Stimulated activated CD4-positive, alpha-beta T cell treated with anti-CD3 and anti-CD28 coated beads, Interleukin-4, amount 100 ng/mL, for 4 hours (primary cell): ENCODE data around the gene RASSF3.
"Not testable (repeated sequence)": the region's sequence is repeated elsewhere in the genome, so short reads cannot be mapped to it uniquely, and the experiment has no call there.

Experiments
- DNase-seq, 2 experiments: peaks; one replicate each; pipeline ENCODE4 v3.0.0-alpha.2; 2020

The RASSF3 gene

DNA sequence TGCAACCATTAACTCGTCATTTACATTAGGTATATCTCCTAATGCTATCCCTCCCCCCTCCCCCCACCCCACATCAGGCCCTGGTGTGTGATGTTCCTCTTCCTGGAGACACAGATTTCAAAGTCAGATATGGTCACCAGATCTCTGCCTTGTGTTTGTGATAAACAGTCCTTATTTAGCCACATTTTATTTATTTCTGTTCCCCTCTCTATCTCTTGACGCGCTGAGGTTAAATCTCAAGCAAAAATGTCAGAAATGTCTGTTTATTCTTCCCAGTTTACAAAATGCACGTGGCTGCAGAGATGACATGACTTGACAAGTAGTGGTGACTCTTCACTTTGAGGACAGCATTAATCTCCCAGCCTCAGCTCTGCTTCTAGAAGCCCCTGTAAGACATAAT, 11.5 kb upstream of the RASSF3 start:
- DNase-seq, result no peak

DNA sequence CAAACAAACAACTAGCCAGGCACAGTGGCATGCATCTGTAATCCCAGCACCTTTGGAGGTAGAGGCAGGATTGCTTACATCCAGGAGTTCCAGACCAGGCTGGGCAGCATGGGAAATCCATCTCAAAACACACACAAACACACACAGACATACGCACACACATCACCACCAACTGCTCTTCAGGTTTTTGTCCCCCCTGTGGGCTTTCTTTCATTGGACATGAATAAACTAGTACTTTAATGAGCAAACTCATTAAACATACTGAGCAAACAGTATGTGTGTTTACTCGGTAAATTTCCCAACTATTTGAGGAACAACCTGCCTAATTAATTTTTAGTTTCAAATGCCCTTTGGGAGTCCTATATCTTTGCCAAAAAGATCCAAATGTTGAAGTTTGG, 10.1 kb upstream of the RASSF3 start:
- DNase-seq, result no peak

- no peak for DNase-seq
These were observed 7.0 kb upstream of the RASSF3 start for GRCh38 chr12:64603183-64603841.

DNA sequence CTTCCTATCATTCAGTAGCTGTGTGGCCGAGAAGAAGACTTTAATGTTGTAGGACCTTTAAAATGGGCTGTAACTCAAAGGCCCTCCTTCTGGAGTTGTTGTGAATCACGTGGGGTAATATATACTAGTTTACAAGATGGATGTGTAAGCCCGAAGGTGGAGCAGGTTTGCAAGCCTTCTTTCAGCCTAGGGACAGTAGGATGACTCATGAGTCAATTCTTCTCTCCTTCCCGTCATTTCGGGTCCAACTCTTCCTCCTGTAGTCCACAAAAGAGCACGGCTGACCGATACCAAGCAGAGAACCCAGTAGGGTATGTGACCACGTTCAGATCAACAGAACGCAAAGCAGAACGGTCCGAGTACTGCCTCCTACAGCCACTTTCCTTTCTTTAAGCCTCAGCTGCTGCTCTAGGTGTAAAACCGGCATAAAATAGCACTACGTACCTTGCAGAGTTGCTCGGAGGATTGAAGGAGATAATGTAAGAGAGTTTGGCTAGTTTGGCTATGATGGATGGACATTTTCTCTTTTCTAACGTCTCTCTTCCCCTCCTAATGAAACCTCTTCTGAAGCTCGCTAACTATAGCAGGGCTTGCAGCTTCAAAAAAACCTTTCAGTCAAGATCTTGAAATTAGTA, 1.3 kb upstream of the RASSF3 start:
- DNase-seq, result peak in 1 of 2 experiments; percentile 37

GRCh38 chr12:64609536-64610078, 688 bp upstream of the RASSF3 start:
- no peak for DNase-seq

DNA sequence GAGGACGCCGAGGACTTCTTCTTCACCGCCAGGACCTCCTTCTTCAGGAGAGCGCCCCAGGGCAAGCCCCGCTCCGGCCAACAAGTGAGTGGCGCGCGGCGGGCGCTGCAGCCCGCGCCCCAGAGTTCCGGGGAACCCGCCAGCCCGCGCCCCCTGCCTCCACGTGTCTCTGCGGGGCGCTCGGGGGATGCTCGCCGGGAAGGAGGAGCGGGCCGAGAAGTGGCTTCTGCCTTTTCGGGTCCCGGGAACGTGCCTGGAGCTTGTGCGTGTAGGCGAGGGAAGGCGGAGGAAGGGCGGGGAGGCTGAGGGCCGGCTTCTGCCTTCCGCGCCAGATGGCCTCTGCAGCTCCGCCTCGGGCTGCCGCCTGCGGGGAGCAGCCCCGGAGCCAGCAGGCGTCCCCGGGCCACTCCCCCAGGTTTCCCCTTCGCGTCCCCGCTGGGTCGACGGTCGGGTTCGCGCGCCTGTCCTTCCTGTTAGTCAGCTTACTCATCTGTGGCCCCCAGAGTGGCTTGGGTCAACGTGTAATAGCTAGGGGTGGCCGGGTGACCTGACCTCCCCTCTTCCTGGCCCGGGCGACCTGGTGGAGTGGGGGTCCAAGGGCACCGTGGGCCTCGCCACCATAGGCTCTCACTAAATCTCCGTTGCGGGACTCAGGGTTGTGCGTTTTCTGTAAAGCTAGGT, 505 bp downstream of the RASSF3 start:
- DNase-seq, result peak; percentile 59 to 62

DNA sequence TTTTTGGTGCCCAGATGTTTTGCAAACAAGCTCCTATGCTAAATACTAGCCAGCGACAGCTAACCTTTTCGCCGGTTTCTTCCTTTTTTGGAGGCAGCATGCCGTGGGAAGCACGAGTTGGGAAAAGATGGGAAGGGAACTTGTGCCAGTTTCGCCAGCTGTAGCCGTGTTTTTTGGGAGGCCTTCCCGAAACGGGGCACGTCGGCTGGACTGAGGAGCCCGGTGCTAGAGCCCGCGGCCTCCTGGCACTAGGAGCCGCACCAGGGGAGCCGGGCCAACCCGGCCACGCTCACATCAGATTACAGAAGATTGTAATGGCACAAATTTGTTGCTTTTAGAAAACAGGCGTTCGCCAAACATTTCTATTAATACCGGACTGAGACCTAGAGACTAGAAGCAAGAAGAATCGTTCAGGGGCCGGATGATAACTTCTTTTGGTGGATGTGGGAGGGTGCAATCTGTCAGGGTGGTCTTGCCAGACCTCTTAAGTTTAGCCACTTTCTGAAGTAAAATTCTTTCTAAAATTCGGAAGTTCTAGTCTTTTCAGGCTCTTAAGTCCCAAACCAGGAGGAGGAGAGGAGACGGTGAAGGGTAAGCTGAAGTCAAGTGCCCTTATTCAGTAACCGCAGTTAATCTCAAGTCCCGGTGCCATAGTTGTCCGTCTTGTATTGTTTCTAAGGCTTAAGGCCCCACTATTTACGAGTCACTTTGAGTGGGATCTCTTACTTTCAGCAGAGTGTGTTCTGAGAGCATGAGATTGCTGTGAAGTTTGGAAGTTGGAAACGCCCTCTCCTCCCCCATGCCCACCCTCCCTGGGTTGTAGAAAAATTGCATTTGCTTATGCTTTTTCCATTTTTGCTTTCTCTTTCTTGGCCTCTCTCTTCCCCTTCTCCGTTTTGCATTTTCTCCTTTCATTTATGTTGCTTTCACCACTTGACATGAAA, 1.3 kb downstream of the RASSF3 start:
- peak in 1 of 2 experiments; percentile 37 for DNase-seq

DNA sequence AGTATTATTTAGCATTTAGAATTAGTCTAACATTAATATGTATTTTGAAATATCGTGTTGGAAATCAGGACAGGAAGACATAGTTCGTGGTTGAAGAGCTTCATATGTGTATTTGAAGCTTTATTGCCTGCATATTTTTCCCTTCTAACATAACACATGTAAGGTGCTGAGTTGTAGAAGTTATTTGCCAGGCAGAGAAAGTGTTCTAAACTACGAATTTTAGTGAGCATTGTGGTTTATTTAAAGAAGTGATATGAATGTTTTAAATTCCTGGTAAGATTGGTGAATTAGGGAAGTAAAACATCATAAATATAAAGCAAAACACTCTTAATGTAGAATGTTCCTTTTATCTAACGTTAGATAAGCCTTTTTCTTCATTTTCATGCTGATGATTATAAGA, 2.5 kb downstream of the RASSF3 start:
- DNase-seq, result no peak

GRCh38 chr12:64613775-64614398, 3.6 kb downstream of the RASSF3 start:
- not testable (repeated sequence) for DNase-seq

- DNase-seq, result no peak
These were observed 5.9 kb downstream of the RASSF3 start for GRCh38 chr12:64616201-64616600.

- no peak for DNase-seq
These were observed 8.8 kb downstream of the RASSF3 start for GRCh38 chr12:64618953-64619590.

DNA sequence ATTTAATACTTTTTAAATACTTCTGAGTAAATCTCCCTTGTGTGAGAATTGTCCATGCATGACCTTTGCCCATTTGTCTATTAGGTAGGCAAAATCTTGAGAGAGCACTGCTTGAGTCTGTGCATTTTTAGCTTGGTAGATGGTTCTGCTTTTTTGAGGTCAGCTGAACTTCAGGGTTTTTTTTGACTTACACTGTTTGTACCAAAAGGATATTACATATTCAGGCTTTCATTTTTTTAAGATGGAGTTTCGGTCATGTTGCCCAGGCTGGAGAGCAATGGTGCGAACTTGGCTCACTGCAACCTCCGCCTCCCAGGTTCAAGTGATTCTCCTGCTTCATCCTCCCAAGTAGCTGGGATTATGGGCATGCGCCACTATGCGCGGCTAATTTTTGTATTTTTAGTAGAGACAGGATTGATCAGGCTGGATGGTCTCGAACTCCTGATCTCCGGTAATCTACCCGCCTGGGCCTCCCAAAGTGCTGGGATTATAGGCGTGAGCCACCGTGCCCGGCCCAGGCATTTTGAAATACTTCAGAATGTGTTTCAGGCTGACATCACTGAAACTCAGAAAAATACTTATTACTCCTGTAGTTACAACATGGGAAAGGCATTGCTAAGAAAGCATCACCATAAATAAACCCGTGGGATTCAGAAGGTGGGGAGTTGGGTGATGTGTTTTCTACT, 11.1 kb downstream of the RASSF3 start:
- DNase-seq, result no peak

DNA sequence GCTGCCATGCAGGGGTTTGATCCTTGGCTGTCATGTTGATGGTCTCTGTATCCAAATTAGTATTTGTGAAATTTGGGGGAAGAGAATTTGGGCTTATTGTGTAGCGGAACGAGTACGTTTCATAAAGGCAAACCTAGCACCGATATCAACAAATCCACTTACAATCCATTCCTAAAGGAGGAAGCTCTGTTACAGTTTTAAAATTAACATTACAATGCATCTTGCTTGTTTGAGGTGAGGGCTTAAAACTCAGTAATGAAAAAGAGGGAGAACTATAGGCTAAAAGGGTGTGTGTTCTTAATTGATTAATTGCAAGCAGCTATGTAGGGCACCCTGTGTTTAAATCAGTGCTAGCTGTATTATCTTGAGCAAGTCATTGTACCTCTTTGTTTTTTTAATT, 13.7 kb downstream of the RASSF3 start:
- no peak for DNase-seq

- DNase-seq, result no peak
These were observed 15.2 kb downstream of the RASSF3 start for GRCh38 chr12:64625243-64626077.

- not testable (repeated sequence) for DNase-seq
These were observed 16.3 kb downstream of the RASSF3 start for GRCh38 chr12:64626588-64626987.

- no peak for DNase-seq
These were observed 17.5 kb downstream of the RASSF3 start for GRCh38 chr12:64627771-64628170.

DNA sequence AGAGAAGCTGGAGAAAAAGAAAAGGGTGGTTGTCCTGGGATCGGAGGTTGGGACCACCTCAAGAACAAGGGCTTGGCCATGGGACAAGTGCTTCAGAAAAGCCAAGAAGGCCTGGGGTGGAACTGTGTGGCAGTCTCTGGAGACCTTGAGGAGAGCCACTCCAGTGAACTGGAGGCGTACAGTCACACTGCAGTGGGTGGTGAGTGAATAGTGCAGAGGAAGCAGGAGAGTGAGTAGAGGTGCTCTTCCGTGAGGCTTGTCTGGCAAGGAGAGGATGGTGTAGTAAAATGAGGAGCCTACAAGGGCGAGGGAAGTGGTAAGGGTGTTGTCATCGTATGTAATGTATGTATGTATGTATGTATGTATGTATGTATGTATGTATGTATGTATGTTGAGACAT, 20.9 kb downstream of the RASSF3 start:
- DNase-seq, result no peak

DNA sequence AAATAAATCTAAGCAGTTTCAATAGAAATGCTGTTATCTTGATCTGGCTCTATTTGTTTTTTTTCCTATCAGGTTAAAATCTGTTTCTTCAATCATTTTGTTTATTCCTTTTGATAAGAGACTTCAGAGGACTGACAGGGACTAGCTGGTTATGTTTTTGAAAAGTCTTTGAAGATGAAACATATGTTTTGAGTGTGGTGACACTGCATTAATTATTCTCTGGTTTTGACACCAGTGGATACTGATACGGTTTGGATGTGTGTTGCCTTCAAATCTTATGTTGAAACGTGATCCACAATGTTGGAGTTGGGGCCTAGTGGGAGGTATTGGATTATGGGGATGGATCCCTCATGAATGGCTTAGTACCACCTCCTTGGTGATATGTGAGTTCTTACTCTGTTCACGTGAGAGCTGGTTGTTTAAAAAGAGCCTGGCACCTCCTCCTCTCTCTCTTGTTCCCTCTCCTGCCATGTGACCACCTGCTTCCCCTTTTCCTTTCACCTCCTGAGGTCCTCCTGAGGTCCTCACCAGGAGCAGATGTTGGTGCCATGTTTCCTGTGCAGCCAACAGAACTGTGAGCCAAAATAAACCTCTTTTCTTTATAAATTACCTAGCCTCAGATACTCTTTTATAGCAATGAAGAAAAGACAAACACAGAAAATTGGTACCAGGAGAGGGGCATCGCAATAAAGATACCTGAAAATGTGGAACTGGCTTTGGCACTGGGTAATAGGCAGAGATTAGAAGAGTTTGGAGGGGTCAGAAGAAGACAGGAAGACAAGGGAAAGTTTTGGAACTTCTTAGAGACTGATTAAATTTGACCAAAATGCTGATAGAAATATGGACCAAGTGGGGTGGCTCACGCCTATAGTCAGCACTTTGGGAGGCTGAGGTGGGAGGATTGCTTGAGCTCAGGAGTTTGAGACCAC, 23.0 kb downstream of the RASSF3 start:
- no peak for DNase-seq

- DNase-seq, result peak in 1 of 2 experiments; percentile 35
These were observed 23.6 kb downstream of the RASSF3 start for GRCh38 chr12:64633940-64634337.
